Measurements from ENCODE around the gene ADD3. TPM values are rescaled to one million over a fixed set of nuclear protein-coding genes. Genes with fewer than 3 reads are reported as not detected.

Gene ADD3
- total and polyA plus RNA-seq, 4 donors: 15.4 to 55.9 (median 22.8) TPM

DNA sequence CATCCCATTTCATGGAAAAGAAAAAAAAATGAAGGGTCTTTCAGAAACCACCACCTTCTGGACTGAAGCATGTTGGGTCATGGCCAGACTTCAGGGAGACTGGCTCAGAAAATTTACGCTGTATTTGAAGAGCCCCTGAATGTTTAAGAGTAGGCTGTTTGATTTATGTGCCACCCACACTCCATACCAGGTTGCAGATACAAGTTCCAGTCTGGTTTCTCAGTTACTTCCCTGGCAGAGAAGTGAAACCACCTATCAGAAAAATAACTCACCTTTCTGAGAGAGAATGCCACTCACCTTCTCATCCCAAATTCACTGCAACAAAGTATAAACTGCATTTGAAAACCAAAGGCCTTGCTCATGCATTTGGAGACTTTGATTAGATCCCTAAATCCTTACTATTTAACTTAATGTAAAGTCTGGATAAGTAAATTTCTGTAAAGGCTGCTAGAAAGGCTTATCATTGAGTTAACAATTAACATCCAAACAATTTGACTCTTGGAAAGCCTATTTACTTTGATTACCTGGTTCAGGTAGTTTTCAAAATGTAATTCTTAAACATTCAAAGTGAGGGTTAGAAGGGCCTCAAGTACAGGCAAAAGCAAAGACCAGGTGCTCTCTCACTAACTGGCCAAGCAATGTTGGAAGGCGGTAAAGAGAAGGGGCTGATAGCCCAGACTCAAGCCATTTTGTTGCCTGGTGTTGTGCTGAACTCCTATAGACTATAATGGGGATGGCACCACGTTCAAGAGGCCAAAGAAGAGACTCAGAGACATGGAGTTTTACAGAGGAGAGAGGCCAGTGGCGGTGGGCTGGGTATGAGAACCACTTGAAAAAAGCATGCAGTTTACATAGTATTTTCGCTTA lies 12.8 kb upstream of the ADD3 start:
- Histone ChIP-seq H3K27ac (ENCODE audit: low read depth in 1 of 2, low read length in 2 of 2) (no peak overlapping the region), H3K36me3 (ENCODE audit: control insufficient read depth in 4 of 4, insufficient read depth in 3 of 4, low read depth in 1 of 4, low read length in 3 of 4) (no peaks in the 10 kb centered on the region), H3K9me3 (ENCODE audit: control insufficient read depth in 4 of 4, low read length in 3 of 4) (no peaks in the 10 kb centered on the region), H3K9ac (ENCODE audit: low read depth in 1 of 2, low read length in 2 of 2) (no peak overlapping the region), H3K4me3 (ENCODE audit: low read depth in 1 of 3, low read length in 3 of 3) (no peak overlapping the region), H3K27me3 (ENCODE audit: control insufficient read depth in 4 of 4, insufficient read depth in 4 of 4, low read length in 3 of 4) (no peaks in the 10 kb centered on the region), H3K4me1 (ENCODE audit: control insufficient read depth in 4 of 4, insufficient read depth in 4 of 4, low read length in 3 of 4) (no peaks in the 10 kb centered on the region)
- TF ChIP-seq JUND (IDR thresholded peaks at IDR 0.05): no peak
- TF ChIP-seq FOXA2 (IDR thresholded peaks at IDR 0.05): no peak
- no peak for TF ChIP-seq RXRA (IDR thresholded peaks at IDR 0.05)
- TF ChIP-seq, protein P1, sequence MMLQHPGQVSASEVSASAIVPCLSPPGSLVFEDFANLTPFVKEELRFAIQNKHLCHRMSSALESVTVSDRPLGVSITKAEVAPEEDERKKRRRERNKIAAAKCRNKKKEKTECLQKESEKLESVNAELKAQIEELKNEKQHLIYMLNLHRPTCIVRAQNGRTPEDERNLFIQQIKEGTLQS (IDR thresholded peaks at IDR 0.05): no peak
- TF ChIP-seq, protein P2, sequence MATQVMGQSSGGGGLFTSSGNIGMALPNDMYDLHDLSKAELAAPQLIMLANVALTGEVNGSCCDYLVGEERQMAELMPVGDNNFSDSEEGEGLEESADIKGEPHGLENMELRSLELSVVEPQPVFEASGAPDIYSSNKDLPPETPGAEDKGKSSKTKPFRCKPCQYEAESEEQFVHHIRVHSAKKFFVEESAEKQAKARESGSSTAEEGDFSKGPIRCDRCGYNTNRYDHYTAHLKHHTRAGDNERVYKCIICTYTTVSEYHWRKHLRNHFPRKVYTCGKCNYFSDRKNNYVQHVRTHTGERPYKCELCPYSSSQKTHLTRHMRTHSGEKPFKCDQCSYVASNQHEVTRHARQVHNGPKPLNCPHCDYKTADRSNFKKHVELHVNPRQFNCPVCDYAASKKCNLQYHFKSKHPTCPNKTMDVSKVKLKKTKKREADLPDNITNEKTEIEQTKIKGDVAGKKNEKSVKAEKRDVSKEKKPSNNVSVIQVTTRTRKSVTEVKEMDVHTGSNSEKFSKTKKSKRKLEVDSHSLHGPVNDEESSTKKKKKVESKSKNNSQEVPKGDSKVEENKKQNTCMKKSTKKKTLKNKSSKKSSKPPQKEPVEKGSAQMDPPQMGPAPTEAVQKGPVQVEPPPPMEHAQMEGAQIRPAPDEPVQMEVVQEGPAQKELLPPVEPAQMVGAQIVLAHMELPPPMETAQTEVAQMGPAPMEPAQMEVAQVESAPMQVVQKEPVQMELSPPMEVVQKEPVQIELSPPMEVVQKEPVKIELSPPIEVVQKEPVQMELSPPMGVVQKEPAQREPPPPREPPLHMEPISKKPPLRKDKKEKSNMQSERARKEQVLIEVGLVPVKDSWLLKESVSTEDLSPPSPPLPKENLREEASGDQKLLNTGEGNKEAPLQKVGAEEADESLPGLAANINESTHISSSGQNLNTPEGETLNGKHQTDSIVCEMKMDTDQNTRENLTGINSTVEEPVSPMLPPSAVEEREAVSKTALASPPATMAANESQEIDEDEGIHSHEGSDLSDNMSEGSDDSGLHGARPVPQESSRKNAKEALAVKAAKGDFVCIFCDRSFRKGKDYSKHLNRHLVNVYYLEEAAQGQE (IDR thresholded peaks at IDR 0.05): no peak
- TF ChIP-seq, protein P3, sequence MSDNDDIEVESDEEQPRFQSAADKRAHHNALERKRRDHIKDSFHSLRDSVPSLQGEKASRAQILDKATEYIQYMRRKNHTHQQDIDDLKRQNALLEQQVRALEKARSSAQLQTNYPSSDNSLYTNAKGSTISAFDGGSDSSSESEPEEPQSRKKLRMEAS (IDR thresholded peaks at IDR 0.05): no peak
- TF ChIP-seq YY1 (IDR thresholded peaks at IDR 0.05): no peak
- TF ChIP-seq GABPA (IDR thresholded peaks at IDR 0.05 in 1 of 2, conservative IDR thresholded peaks at IDR 0.05 in 1 of 2): no peak
- WGBS: 86% methylated on average over 5 of the region's 5 CpGs
- no peak for DNase-seq (ENCODE audit: low spot score)

DNA sequence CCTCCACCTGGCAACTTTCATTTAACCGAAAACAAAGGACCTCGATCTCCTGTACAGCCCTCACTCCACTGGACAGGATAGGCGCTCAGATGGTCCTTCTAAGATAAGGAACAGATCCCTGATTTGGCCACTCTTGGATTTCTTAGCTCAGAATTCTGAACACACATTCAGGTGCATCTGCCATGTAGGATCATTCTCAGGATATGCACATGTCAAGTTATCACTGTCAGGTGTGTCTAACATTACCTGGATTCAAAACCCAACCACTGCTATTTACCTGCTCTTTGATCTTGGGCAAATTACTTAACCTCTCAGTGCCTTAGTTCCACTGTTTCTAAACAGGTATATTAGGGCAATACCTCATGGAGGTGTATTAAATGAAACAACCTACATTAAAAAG lies 12.2 kb upstream of the ADD3 start:
- no peak overlapping the region for H3K9ac ChIP-seq (ENCODE audit: low read depth in 1 of 2, low read length in 2 of 2)
- no peaks in the 10 kb centered on the region for H3K36me3 ChIP-seq (ENCODE audit: control insufficient read depth in 4 of 4, insufficient read depth in 3 of 4, low read depth in 1 of 4, low read length in 3 of 4)
- no peak for DNase-seq (ENCODE audit: low spot score)
- no peaks in the 10 kb centered on the region for H3K27me3 ChIP-seq (ENCODE audit: control insufficient read depth in 4 of 4, insufficient read depth in 4 of 4, low read length in 3 of 4)
- H3K4me3 ChIP-seq (ENCODE audit: low read depth in 1 of 3, low read length in 3 of 3): no peak overlapping the region
- no peaks in the 10 kb centered on the region for H3K4me1 ChIP-seq (ENCODE audit: control insufficient read depth in 4 of 4, insufficient read depth in 4 of 4, low read length in 3 of 4)
- H3K27ac ChIP-seq (ENCODE audit: low read depth in 1 of 2, low read length in 2 of 2): no peak overlapping the region
- H3K9me3 ChIP-seq (ENCODE audit: control insufficient read depth in 4 of 4, low read length in 3 of 4): no peaks in the 10 kb centered on the region
- WGBS: 84% methylated on average over 3 of the region's 3 CpGs
- TF ChIP-seq, protein P4, sequence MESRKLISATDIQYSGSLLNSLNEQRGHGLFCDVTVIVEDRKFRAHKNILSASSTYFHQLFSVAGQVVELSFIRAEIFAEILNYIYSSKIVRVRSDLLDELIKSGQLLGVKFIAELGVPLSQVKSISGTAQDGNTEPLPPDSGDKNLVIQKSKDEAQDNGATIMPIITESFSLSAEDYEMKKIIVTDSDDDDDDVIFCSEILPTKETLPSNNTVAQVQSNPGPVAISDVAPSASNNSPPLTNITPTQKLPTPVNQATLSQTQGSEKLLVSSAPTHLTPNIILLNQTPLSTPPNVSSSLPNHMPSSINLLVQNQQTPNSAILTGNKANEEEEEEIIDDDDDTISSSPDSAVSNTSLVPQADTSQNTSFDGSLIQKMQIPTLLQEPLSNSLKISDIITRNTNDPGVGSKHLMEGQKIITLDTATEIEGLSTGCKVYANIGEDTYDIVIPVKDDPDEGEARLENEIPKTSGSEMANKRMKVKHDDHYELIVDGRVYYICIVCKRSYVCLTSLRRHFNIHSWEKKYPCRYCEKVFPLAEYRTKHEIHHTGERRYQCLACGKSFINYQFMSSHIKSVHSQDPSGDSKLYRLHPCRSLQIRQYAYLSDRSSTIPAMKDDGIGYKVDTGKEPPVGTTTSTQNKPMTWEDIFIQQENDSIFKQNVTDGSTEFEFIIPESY (IDR thresholded peaks at IDR 0.05): no peak
- TF ChIP-seq GABPA (IDR thresholded peaks at IDR 0.05 in 1 of 2, conservative IDR thresholded peaks at IDR 0.05 in 1 of 2) (no peak), SP1 (IDR thresholded peaks at IDR 0.05) (no peak), FOXA2 (IDR thresholded peaks at IDR 0.05) (no peak), HNF4A (conservative IDR thresholded peaks at IDR 0.05) (no peak), YY1 (IDR thresholded peaks at IDR 0.05) (no peak), NR2F2 (IDR thresholded peaks at IDR 0.05) (no peak), EGR1 (IDR thresholded peaks at IDR 0.05; ENCODE audit: low read depth in 2 of 2) (no peak), RXRA (IDR thresholded peaks at IDR 0.05) (no peak), JUND (IDR thresholded peaks at IDR 0.05) (no peak), RAD21 (IDR thresholded peaks at IDR 0.05) (no peak), TAF1 (conservative IDR thresholded peaks at IDR 0.05) (no peak), FOXA1 (IDR thresholded peaks at IDR 0.05) (no peak), HNF4G (IDR thresholded peaks at IDR 0.05) (no peak)
- TF ChIP-seq, protein P3 (IDR thresholded peaks at IDR 0.05): no peak
- TF ChIP-seq, protein P1 (IDR thresholded peaks at IDR 0.05): no peak
- TF ChIP-seq, protein P2 (IDR thresholded peaks at IDR 0.05): no peak
- TF ChIP-seq, protein P5, sequence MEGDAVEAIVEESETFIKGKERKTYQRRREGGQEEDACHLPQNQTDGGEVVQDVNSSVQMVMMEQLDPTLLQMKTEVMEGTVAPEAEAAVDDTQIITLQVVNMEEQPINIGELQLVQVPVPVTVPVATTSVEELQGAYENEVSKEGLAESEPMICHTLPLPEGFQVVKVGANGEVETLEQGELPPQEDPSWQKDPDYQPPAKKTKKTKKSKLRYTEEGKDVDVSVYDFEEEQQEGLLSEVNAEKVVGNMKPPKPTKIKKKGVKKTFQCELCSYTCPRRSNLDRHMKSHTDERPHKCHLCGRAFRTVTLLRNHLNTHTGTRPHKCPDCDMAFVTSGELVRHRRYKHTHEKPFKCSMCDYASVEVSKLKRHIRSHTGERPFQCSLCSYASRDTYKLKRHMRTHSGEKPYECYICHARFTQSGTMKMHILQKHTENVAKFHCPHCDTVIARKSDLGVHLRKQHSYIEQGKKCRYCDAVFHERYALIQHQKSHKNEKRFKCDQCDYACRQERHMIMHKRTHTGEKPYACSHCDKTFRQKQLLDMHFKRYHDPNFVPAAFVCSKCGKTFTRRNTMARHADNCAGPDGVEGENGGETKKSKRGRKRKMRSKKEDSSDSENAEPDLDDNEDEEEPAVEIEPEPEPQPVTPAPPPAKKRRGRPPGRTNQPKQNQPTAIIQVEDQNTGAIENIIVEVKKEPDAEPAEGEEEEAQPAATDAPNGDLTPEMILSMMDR (IDR thresholded peaks at IDR 0.05; ENCODE audit: low read depth, low read length, missing input control): no peak
